Measurements from ENCODE around the gene ROR1.

The ROR1 gene

GRCh38 chr1:63906047-63906704 is 132.4 kb downstream of the ROR1 start:
- no peak for DNase-seq
- TF ChIP-seq POLR2A (IDR thresholded peaks at IDR 0.05; ENCODE audit: low read length), result no peak
- TF ChIP-seq GATA1 (IDR thresholded peaks at IDR 0.05; ENCODE audit: low read depth, low read length), result no peak

- TF ChIP-seq POLR2A (IDR thresholded peaks at IDR 0.05; ENCODE audit: low read length) (no peak), GATA1 (IDR thresholded peaks at IDR 0.05; ENCODE audit: low read depth, low read length) (no peak)
- no peak for DNase-seq
These were observed 133.2 kb downstream of the ROR1 start for GRCh38 chr1:63907051-63907450.

GRCh38 chr1:63908016-63908415 is 134.2 kb downstream of the ROR1 start:
- TF ChIP-seq GATA1 (IDR thresholded peaks at IDR 0.05; ENCODE audit: low read depth, low read length), result no peak
- TF ChIP-seq POLR2A (IDR thresholded peaks at IDR 0.05; ENCODE audit: low read length), result no peak
- DNase-seq, result no peak

GRCh38 chr1:63909526-63909925 is 135.7 kb downstream of the ROR1 start:
- no peak for DNase-seq
- TF ChIP-seq GATA1 (IDR thresholded peaks at IDR 0.05; ENCODE audit: low read depth, low read length) (no peak), POLR2A (IDR thresholded peaks at IDR 0.05; ENCODE audit: low read length) (no peak)

GRCh38 chr1:63911049-63911448 is 137.2 kb downstream of the ROR1 start:
- DNase-seq, result no peak
- TF ChIP-seq POLR2A (IDR thresholded peaks at IDR 0.05; ENCODE audit: low read length) (no peak), GATA1 (IDR thresholded peaks at IDR 0.05; ENCODE audit: low read depth, low read length) (no peak)

- TF ChIP-seq GATA1 (IDR thresholded peaks at IDR 0.05; ENCODE audit: low read depth, low read length), result no peak
- no peak for TF ChIP-seq POLR2A (IDR thresholded peaks at IDR 0.05; ENCODE audit: low read length)
- DNase-seq, result peak; percentile 4 to 16
These were observed 138.8 kb downstream of the ROR1 start for GRCh38 chr1:63912643-63913042.

GRCh38 chr1:63913533-63913932 is 139.7 kb downstream of the ROR1 start:
- no peak for DNase-seq
- TF ChIP-seq GATA1 (IDR thresholded peaks at IDR 0.05; ENCODE audit: low read depth, low read length), result no peak
- TF ChIP-seq POLR2A (IDR thresholded peaks at IDR 0.05; ENCODE audit: low read length), result no peak

- no peak for TF ChIP-seq POLR2A (IDR thresholded peaks at IDR 0.05; ENCODE audit: low read length)
- no peak for TF ChIP-seq GATA1 (IDR thresholded peaks at IDR 0.05; ENCODE audit: low read depth, low read length)
- no peak for DNase-seq
These were observed 140.4 kb downstream of the ROR1 start for GRCh38 chr1:63914241-63914640.

- TF ChIP-seq GATA1 (IDR thresholded peaks at IDR 0.05; ENCODE audit: low read depth, low read length), result no peak
- TF ChIP-seq POLR2A (IDR thresholded peaks at IDR 0.05; ENCODE audit: low read length), result no peak
These were observed 140.9 kb downstream of the ROR1 start for GRCh38 chr1:63914706-63915105.

GRCh38 chr1:63915121-63915520 is 141.3 kb downstream of the ROR1 start:
- TF ChIP-seq GATA1 (IDR thresholded peaks at IDR 0.05; ENCODE audit: low read depth, low read length) (no peak), POLR2A (IDR thresholded peaks at IDR 0.05; ENCODE audit: low read length) (no peak)
- peak in 1 of 2 experiments; percentile 7 for DNase-seq

More at GRCh38 chr1:63914706-63915105, 140.9 kb downstream of the ROR1 start:
- DNase-seq, result no peak

GRCh38 chr1:63916485-63917360 is 142.9 kb downstream of the ROR1 start:
- TF ChIP-seq GATA1 (IDR thresholded peaks at IDR 0.05; ENCODE audit: low read depth, low read length) (no peak), POLR2A (IDR thresholded peaks at IDR 0.05; ENCODE audit: low read length) (no peak)
- DNase-seq, result no peak

- DNase-seq, result peak; percentile 25 to 34
- no peak for TF ChIP-seq GATA1 (IDR thresholded peaks at IDR 0.05; ENCODE audit: low read depth, low read length)
- no peak for TF ChIP-seq POLR2A (IDR thresholded peaks at IDR 0.05; ENCODE audit: low read length)
These were observed 144.0 kb downstream of the ROR1 start for GRCh38 chr1:63917571-63918417.

GRCh38 chr1:63918418-63918945 is 144.7 kb downstream of the ROR1 start:
- no peak for TF ChIP-seq GATA1 (IDR thresholded peaks at IDR 0.05; ENCODE audit: low read depth, low read length)
- no peak for TF ChIP-seq POLR2A (IDR thresholded peaks at IDR 0.05; ENCODE audit: low read length)

More at GRCh38 chr1:63918418-63918945, 144.7 kb downstream of the ROR1 start:
- DNase-seq, result no peak
